SK-N-SH treated with all-trans-retinoic acid at 6 μM for 48 hours (cell line): ENCODE data around the gene TMEM163.

Source experiments
- ESRRG ChIP-seq: fragments of 250-450 bp; sonication (Bioruptor Pico); IDR thresholded peaks from 2 replicates; pipeline ENCODE4 v1.6.1; 2021; ENCODE audit warnings: mild to moderate bottlenecking
- GLIS3 ChIP-seq: fragments of 250-450 bp; sonication (Bioruptor Pico); IDR thresholded peaks from 2 replicates; pipeline ENCODE4 v1.5.0; 2020; ENCODE audit warnings: mild to moderate bottlenecking, moderate library complexity
- ISL1 ChIP-seq: fragments of 250-450 bp; sonication (Bioruptor Pico); IDR thresholded peaks from 2 replicates; pipeline ENCODE4 v2.1.2; 2022; ENCODE audit warnings: mild to moderate bottlenecking, moderate library complexity
- PATZ1 ChIP-seq: fragments of 250-450 bp; sonication (Bioruptor Pico); IDR thresholded peaks from 2 replicates; pipeline ENCODE4 v1.8.0; 2020; ENCODE audit warnings: mild to moderate bottlenecking, moderate library complexity, borderline replicate concordance
- POU6F1 ChIP-seq: fragments of 250-450 bp; sonication (Bioruptor Pico); IDR thresholded peaks from 2 replicates; pipeline ENCODE4 v1.8.0; 2021; ENCODE audit warnings: low read depth, mild to moderate bottlenecking, moderate library complexity, borderline replicate concordance
- PPARA ChIP-seq: fragments of 250-450 bp; sonication (Bioruptor Pico); IDR thresholded peaks from 2 replicates; pipeline ENCODE4 v1.5.0; 2020; ENCODE audit warnings: mild to moderate bottlenecking, borderline replicate concordance
- ZFP3 ChIP-seq: fragments of 250-450 bp; sonication (Bioruptor Pico); IDR thresholded peaks from 2 replicates; pipeline ENCODE4 v1.5.0; 2020; ENCODE audit warnings: mild to moderate bottlenecking, moderate library complexity
- ZFP30 ChIP-seq: fragments of 450-650 bp; formaldehyde crosslinking; IDR thresholded peaks from 2 replicates; pipeline ENCODE4 v1.5.0; 2022; ENCODE audit warnings: mild to moderate bottlenecking, moderate library complexity
- ZNF8 ChIP-seq: fragments of 450-650 bp; formaldehyde crosslinking; IDR thresholded peaks from 2 replicates; pipeline ENCODE4 v1.5.0; 2020; ENCODE audit warnings: mild to moderate bottlenecking, moderate library complexity
- TF ChIP-seq, protein P1 (sequence below): fragments of 250-450 bp; sonication (Bioruptor Pico); IDR thresholded peaks from 2 replicates; pipeline ENCODE4 v1.5.1; 2020; ENCODE audit warnings: low read depth, mild to moderate bottlenecking, moderate library complexity

DNA sequence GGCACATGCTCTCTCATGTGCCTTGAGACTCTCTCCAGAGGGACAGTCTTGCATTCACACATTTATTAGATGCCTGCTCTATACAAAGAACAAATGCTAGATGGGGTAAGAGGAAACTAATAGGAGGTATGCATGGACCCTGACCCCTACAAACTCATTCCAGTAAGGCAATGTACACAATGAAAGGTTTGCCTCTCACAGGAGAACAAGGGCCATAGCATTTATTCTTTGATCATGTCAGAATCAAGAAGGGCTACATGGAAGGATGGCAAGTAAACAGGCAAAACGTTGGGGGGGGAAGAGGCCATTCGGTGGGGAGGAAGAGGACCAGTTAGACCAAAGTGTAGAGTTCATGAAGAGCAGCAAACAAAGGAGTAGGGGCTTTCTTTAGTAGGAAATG is 130.2 kb downstream of the TMEM163 start:
- no peak for TF ChIP-seq GLIS3 (CRISPR knock-in tag)
- no peak for TF ChIP-seq PPARA (CRISPR knock-in tag)
- no peak for TF ChIP-seq POU6F1 (CRISPR knock-in tag)
- TF ChIP-seq, protein P1, sequence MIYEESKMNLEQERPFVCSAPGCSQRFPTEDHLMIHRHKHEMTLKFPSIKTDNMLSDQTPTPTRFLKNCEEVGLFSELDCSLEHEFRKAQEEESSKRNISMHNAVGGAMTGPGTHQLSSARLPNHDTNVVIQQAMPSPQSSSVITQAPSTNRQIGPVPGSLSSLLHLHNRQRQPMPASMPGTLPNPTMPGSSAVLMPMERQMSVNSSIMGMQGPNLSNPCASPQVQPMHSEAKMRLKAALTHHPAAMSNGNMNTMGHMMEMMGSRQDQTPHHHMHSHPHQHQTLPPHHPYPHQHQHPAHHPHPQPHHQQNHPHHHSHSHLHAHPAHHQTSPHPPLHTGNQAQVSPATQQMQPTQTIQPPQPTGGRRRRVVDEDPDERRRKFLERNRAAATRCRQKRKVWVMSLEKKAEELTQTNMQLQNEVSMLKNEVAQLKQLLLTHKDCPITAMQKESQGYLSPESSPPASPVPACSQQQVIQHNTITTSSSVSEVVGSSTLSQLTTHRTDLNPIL (CRISPR knock-in tag), result no peak
- TF ChIP-seq PATZ1, result no peak
- TF ChIP-seq ZFP30, result no peak
- no peak for TF ChIP-seq ZFP3 (CRISPR knock-in tag)
- TF ChIP-seq ESRRG (CRISPR knock-in tag), result no peak
- no peak for TF ChIP-seq ZNF8 (CRISPR knock-in tag)
- TF ChIP-seq ISL1 (CRISPR knock-in tag), result no peak
